Suprapubic skin (tissue), 4 donors: ENCODE results near the gene PPP2R2B. TPM values are rescaled to one million over a fixed set of nuclear protein-coding genes. Genes with fewer than 3 reads are reported as not detected.

ENCODE experiments used
- DNase-seq, 2 donors: peaks; one replicate each; pipeline ENCODE4 v3.0.0-alpha.2; 2019; ENCODE audit warnings: low spot score in 2 of 2
- H3K27ac ChIP-seq: fragments of 200-600 bp; sonication (generic); one replicate; pipeline ENCODE4 v1.5.1; 2019
- H3K27me3 ChIP-seq: fragments of 200-600 bp; sonication (generic); one replicate; pipeline ENCODE4 v1.5.1; 2019
- H3K36me3 ChIP-seq: fragments of 200-600 bp; sonication (generic); one replicate; pipeline ENCODE4 v1.5.1; 2019
- H3K4me1 ChIP-seq: fragments of 200-600 bp; sonication (generic); one replicate; pipeline ENCODE4 v1.5.1; 2019
- H3K4me3 ChIP-seq: fragments of 200-600 bp; sonication (generic); one replicate; pipeline ENCODE4 v1.5.1; 2019; ENCODE audit warnings: mild to moderate bottlenecking
- H3K9me3 ChIP-seq: fragments of 200-600 bp; sonication (generic); one replicate; pipeline ENCODE4 v1.5.1; 2019
- EP300 ChIP-seq: sonication (generic); formaldehyde crosslinking; IDR thresholded peaks from one replicate; pipeline ENCODE4 v1.6.1; 2017; ENCODE audit warnings: antibody characterized with exemption
- POLR2A ChIP-seq, 2 donors: fragments of 450-650 bp; IDR thresholded peaks; one replicate each; pipeline ENCODE4 v1.6.1; 2017; ENCODE audit warnings: antibody characterized with exemption in 2 of 2, mild to moderate bottlenecking in 2 of 2, moderate library complexity in 2 of 2
- POLR2AphosphoS5 ChIP-seq, 3 donors: sonication (generic); formaldehyde crosslinking; IDR thresholded peaks; one replicate each; pipeline ENCODE4 v1.6.1; 2017; ENCODE audit warnings: antibody characterized with exemption in 3 of 3
- WGBS: methylation state at CpG from one replicate; pipeline ENCODE4 v1.1.5; 2018; 5-methylcytosine and 5-hydroxymethylcytosine counted together
- total RNA-seq, 4 donors: library from RNA; depleted of rRNA; stranded (reverse); fragments of >200 nt; gene quantifications; one replicate each; pipeline ENCODE4 v1.1.0, GENCODE V29; 2016
- TF ChIP-seq, protein P1 (sequence below), 2 donors: fragments of 200-600 bp in 1 of 2; fragments of 450-650 bp in 1 of 2; sonication (generic) in 1 of 2; IDR thresholded peaks; one replicate each; pipeline ENCODE4 v1.5.1; 2016 to 2019; ENCODE audit warnings: antibody characterized with exemption in 2 of 2, mild to moderate bottlenecking in 1 of 2, moderate library complexity in 1 of 2

PPP2R2B gene
- total RNA-seq, 4 donors from 2014 or later: 1.2 to 6.4 (median 3.8) TPM

DNA sequence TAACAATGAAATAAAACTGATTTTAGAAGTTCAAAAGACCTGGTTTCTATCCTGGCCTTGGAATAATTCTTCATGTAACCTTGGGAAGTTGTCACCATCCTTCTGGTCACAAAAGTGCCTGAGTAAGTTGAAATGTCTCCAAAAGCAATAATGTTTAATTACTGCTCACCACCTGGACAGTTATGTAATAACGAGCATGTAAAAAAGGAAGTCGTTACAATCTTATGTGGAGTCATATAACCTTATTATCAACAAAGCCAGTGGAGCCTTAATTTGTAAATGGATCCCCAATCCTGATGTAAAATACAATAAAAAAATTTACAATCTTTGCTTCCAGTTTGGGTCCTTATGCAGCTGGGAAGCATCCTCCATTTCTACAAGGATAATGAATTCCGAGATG lies 298.3 kb downstream of the PPP2R2B start:
- H3K27ac ChIP-seq: no peak overlapping the region
- no peaks in the 10 kb centered on the region for H3K9me3 ChIP-seq
- no peak for TF ChIP-seq EP300
- no peak for TF ChIP-seq POLR2A (IDR thresholded peaks at IDR 0.05)
- no peak for TF ChIP-seq POLR2AphosphoS5 (IDR thresholded peaks at IDR 0.05)
- TF ChIP-seq, protein P1, sequence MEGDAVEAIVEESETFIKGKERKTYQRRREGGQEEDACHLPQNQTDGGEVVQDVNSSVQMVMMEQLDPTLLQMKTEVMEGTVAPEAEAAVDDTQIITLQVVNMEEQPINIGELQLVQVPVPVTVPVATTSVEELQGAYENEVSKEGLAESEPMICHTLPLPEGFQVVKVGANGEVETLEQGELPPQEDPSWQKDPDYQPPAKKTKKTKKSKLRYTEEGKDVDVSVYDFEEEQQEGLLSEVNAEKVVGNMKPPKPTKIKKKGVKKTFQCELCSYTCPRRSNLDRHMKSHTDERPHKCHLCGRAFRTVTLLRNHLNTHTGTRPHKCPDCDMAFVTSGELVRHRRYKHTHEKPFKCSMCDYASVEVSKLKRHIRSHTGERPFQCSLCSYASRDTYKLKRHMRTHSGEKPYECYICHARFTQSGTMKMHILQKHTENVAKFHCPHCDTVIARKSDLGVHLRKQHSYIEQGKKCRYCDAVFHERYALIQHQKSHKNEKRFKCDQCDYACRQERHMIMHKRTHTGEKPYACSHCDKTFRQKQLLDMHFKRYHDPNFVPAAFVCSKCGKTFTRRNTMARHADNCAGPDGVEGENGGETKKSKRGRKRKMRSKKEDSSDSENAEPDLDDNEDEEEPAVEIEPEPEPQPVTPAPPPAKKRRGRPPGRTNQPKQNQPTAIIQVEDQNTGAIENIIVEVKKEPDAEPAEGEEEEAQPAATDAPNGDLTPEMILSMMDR (IDR thresholded peaks at IDR 0.05): no peak
- H3K36me3 ChIP-seq: no peaks in the 10 kb centered on the region
- WGBS: 80% methylated on average over 3 of the region's 3 CpGs
- DNase-seq: no peak
- no peaks in the 10 kb centered on the region for H3K4me1 ChIP-seq
- H3K4me3 ChIP-seq: no peak overlapping the region
- H3K27me3 ChIP-seq: no peaks in the 10 kb centered on the region

DNA sequence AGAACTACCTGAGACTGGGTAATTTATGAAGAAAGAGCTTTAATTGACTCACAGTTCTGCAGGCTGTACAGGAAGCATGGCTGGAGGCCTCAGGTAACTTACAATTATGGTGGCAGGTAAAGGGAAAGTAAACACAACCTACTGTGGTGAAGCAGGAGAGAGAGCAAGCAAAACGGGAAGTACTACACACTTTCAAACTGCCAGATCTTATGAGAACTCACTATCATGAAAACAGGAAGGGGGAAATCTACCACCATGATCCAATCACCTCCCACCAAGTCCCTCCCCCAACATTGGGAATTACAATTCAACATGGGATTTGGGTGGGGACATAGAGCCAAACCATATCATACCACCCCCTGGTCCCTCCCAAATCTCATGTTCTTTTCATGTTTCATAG lies 303.8 kb downstream of the PPP2R2B start:
- Histone ChIP-seq H3K36me3 (no peaks in the 10 kb centered on the region), H3K4me1 (no peaks in the 10 kb centered on the region), H3K27ac (no peak overlapping the region), H3K9me3 (no peaks in the 10 kb centered on the region), H3K27me3 (no peaks in the 10 kb centered on the region), H3K4me3 (no peak overlapping the region)
- 73% methylated on average over 1 of the region's 1 CpG for WGBS
- no peak for DNase-seq
- TF ChIP-seq POLR2AphosphoS5 (IDR thresholded peaks at IDR 0.05) (no peak), EP300 (no peak), POLR2A (IDR thresholded peaks at IDR 0.05) (no peak)
- TF ChIP-seq, protein P1 (IDR thresholded peaks at IDR 0.05): no peak

DNA sequence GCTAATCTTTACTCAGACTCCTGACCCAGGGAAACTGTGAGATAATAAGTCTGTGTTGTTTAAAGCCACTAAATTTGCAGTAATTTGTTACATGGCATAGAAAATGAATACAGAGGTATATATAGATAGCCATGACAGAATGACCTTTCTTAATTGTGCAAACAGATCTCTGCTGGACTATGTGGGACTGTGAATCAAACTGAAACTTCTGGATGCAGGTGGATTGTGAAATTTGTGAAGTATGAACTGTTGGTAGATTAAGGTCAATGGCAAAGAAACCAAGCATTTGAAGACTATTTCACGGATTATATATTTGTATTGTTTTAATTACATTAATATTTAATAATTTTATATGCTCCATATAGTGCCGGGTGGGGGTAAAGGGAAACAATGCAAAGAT lies 310.4 kb downstream of the PPP2R2B start:
- no peak for DNase-seq
- no peaks in the 10 kb centered on the region for H3K4me1 ChIP-seq
- no peaks in the 10 kb centered on the region for H3K9me3 ChIP-seq
- WGBS: 98% methylated on average over 2 of the region's 2 CpGs
- no peaks in the 10 kb centered on the region for H3K36me3 ChIP-seq
- H3K4me3 ChIP-seq: no peak overlapping the region
- H3K27me3 ChIP-seq: no peaks in the 10 kb centered on the region
- TF ChIP-seq POLR2A (IDR thresholded peaks at IDR 0.05) (no peak), POLR2AphosphoS5 (IDR thresholded peaks at IDR 0.05) (no peak), EP300 (no peak)
- TF ChIP-seq, protein P1 (IDR thresholded peaks at IDR 0.05): no peak
- no peak overlapping the region for H3K27ac ChIP-seq

DNA sequence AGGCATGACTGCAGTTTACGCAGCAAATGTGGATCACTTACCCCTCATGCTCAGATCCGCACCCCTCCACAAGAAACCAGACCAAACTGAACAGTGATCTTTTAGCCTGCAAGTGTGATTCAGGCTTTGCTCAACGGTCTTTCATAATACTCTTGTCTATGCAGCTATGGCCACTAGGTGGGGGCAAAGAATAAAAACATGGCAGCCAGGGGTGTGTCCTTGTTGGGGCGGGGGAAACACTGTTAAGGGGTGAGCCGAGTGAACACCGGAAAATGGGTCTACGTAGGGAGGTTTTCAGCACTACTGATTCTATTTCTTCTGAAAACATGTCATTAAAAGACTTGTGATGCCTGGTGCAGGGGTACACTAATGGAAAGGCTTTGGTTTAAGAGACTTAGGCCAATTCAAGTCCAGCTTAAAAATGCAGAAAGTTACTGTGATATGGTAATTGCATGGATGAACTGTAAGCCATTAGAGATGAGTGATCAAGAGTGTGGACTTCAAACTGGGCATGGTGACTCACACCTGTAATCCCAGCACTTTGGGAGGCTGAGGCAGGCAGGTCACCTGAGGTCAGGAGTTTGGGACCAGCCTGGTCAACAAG lies 312.7 kb downstream of the PPP2R2B start:
- no peak for TF ChIP-seq POLR2A (IDR thresholded peaks at IDR 0.05)
- no peak for TF ChIP-seq POLR2AphosphoS5 (IDR thresholded peaks at IDR 0.05)
- TF ChIP-seq, protein P1 (IDR thresholded peaks at IDR 0.05): no peak
- no peak for TF ChIP-seq EP300
- Histone ChIP-seq H3K4me1 (no peaks in the 10 kb centered on the region), H3K27me3 (no peaks in the 10 kb centered on the region), H3K9me3 (no peaks in the 10 kb centered on the region), H3K4me3 (no peak overlapping the region), H3K36me3 (no peaks in the 10 kb centered on the region), H3K27ac (no peak overlapping the region)
- DNase-seq: no peak
- WGBS: 31% methylated on average over 7 of the region's 7 CpGs

DNA sequence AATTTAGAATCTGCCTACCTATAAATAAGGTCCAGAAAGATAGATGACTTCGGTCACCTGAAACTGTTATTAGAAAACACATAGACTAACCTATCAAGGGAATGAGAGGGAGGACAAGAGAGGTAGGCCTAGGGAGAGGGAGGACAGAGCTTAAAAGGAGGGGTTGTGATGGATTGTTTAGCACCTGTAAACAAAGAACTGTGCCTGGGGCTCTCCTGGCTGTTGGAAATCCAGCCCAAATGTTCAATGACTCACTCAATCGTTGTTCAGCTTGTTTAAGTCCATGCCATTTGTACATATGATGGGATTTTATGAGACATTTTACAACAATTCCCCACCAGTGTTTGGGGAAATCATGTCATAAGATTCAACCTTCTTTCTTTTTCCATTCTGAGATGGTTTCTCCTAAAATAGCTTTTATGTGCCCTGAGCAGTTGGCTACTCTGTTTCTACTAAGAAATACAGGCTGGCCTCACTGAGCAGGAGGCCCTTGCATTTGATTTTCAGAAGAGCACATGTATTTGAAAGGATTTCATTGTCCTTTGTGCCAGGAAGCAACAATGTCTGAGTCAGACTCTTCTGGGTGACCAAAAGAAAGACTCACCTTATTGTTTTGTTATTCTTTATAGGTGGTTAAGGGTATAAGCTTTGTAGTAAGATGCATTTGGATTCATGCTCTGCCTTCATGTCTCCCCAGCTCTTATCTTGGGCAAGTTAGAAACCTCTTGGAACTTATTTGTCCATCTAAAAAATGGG lies 314.4 kb downstream of the PPP2R2B start:
- H3K36me3 ChIP-seq: no peaks in the 10 kb centered on the region
- H3K9me3 ChIP-seq: no peaks in the 10 kb centered on the region
- no peak for DNase-seq
- H3K27me3 ChIP-seq: no peaks in the 10 kb centered on the region
- no peak overlapping the region for H3K4me3 ChIP-seq
- no peak overlapping the region for H3K27ac ChIP-seq
- WGBS: 38% methylated on average over 2 of the region's 2 CpGs
- no peaks in the 10 kb centered on the region for H3K4me1 ChIP-seq
- TF ChIP-seq EP300 (no peak), POLR2A (IDR thresholded peaks at IDR 0.05) (no peak), POLR2AphosphoS5 (IDR thresholded peaks at IDR 0.05) (no peak)
- TF ChIP-seq, protein P1 (IDR thresholded peaks at IDR 0.05): no peak
